ENCODE measurements around the gene NEDD9.

DNA sequence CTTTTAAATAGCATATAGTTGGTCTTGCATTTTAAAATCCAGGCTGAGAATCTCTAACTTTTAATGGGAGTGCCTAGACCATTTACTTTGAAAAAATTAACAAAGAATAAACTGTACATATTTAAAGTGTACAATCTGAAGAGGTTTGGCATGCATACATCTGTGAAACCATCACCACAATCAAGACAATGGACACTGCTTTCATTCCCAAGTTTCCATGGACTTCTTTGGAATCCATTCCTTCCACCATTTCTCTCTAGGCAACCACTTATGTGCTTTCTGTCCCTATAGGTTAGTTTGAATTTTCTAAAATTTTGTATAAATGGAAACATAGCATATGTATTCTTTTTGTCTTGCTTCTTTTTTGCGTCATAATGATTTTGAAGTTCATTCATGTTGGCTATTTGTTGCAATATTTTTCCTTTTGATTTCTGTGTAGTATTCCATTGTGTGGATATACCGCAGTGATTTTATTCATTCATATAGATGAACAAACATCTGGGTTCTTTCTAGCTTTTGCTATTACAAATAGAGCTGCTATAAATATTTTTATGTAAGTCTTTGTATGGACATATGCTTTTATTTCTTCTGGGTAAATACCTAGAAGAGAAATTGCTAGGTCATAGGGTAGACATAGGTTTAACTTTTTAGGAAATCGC, 50.9 kb downstream of the NEDD9 start:
- TF ChIP-seq EP300 (IDR thresholded peaks at IDR 0.05; ENCODE audit: low read depth) (no peak), POLR2AphosphoS5 (IDR thresholded peaks at IDR 0.05) (no peak), POLR2A (IDR thresholded peaks at IDR 0.05) (no peak)
- TF ChIP-seq, protein P1, sequence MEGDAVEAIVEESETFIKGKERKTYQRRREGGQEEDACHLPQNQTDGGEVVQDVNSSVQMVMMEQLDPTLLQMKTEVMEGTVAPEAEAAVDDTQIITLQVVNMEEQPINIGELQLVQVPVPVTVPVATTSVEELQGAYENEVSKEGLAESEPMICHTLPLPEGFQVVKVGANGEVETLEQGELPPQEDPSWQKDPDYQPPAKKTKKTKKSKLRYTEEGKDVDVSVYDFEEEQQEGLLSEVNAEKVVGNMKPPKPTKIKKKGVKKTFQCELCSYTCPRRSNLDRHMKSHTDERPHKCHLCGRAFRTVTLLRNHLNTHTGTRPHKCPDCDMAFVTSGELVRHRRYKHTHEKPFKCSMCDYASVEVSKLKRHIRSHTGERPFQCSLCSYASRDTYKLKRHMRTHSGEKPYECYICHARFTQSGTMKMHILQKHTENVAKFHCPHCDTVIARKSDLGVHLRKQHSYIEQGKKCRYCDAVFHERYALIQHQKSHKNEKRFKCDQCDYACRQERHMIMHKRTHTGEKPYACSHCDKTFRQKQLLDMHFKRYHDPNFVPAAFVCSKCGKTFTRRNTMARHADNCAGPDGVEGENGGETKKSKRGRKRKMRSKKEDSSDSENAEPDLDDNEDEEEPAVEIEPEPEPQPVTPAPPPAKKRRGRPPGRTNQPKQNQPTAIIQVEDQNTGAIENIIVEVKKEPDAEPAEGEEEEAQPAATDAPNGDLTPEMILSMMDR (IDR thresholded peaks at IDR 0.05): no peak
